Ovary (tissue), 9 donors: ENCODE results near the gene RNASE11. TPM values are rescaled to one million over a fixed set of nuclear protein-coding genes. Genes with fewer than 3 reads are reported as not detected.
"Not testable (repeated sequence)": the region's sequence is repeated elsewhere in the genome, so short reads cannot be mapped to it uniquely, and the experiment has no call there.

Source experiments
- DNase-seq, 5 donors: peaks; one replicate each; pipeline ENCODE4 v3.0.0-alpha.2; 2019 to 2020
- H3K27ac ChIP-seq, 2 donors: fragments of 200-600 bp; one replicate each; pipeline versions ENCODE4 v1.5.1 to v1.8.0; 2019 to 2022
- H3K27me3 ChIP-seq: fragments of 200-600 bp; one replicate; pipeline ENCODE4 v1.8.0; 2022
- H3K36me3 ChIP-seq: fragments of 200-600 bp; sonication (generic); one replicate; pipeline ENCODE4 v1.5.1; 2019
- H3K4me1 ChIP-seq: one replicate; pipeline ENCODE4 v1.8.1; 2013; ENCODE audit warnings: mild to moderate bottlenecking, moderate library complexity; ENCODE audit not compliant: insufficient read depth
- H3K4me3 ChIP-seq: fragments of 200-600 bp; sonication (generic); one replicate; pipeline ENCODE4 v1.5.1; 2017
- H3K9me3 ChIP-seq, 2 donors: fragments of 200-600 bp in 1 of 2; sonication (generic) in 1 of 2; one replicate each; pipeline versions ENCODE4 v1.5.1 to v1.8.1; 2013 to 2019; ENCODE audit warnings: mild to moderate bottlenecking in 1 of 2, moderate library complexity in 1 of 2
- EP300 ChIP-seq: sonication (generic); formaldehyde crosslinking; IDR thresholded peaks from one replicate; pipeline ENCODE4 v1.6.1; 2017; ENCODE audit warnings: antibody characterized with exemption
- POLR2A ChIP-seq: fragments of 450-650 bp; IDR thresholded peaks from one replicate; pipeline ENCODE4 v1.6.1; 2017; ENCODE audit warnings: antibody characterized with exemption, mild to moderate bottlenecking, moderate library complexity
- WGBS, 3 donors: extraction: QIAGEN DNeasy Blood & Tissue Kit in 1 of 3; methylation state at CpG; one replicate each; pipeline versions ENCODE4 v1.1.5 to v1.1.7; 2013 to 2017; 5-methylcytosine and 5-hydroxymethylcytosine counted together
- intact Hi-C, 4 donors: fragments of 100-400 bp; cut with DNase I; formaldehyde crosslinking; loops; one replicate each; pipeline versions ENCODE4 v1.11.0 to v1.15.1; 2022 to 2023
- polyA plus RNA-seq, 2 donors: library from polyadenylated mRNA; stranded (reverse); fragments of 200-250 nt in 1 of 2; fragments of 350-450 nt in 1 of 2; fragmentation: Illumina TruSeq in 1 of 2; extraction: RNeasy Lipid Tissue Mini Kit (QIAGEN cat#74804) in 1 of 2; gene quantifications; one replicate each; pipeline ENCODE4 v1.2.3, GENCODE V29; 2013 to 2014
- total RNA-seq, 7 donors: library from RNA; depleted of rRNA in 2 of 7; stranded (reverse); fragments of >200 nt in 2 of 7; fragmentation: NEBNext Ultra II Directional in 3 of 7; extraction: Animal tissue kit (Norgen Biotek cat#: 25700) in 3 of 7; gene quantifications; one replicate each; pipeline versions ENCODE4 v1.1.0 to v1.2.4, GENCODE V29; 2016 to 2023
- TF ChIP-seq, protein P1 (sequence below), 3 donors: fragments of 450-650 bp in 2 of 3; fragments of 200-600 bp in 1 of 3; IDR thresholded peaks; one replicate each; pipeline versions ENCODE4 v1.5.1 to v1.8.0; 2016 to 2022; ENCODE audit warnings: antibody characterized with exemption in 3 of 3, mild to moderate bottlenecking in 1 of 3
- donor health status: DM: no; HTN: no; CAD: no; lungs with moderate emphysema.
- donor health status: DM: no; HTN: no; CAD: no.
- donor health status: Bipolar disorder and iron deficiency.
- donor health status: DM: yes; HTN: yes; CAD: no.
- donor health status: DM: no; HTN: no; CAD: no.
- donor health status: DM: yes; HTN: yes; CAD: no.

RNASE11 gene
- total and polyA plus RNA-seq, 9 donors, result 0.28 TPM; not detected in 8

DNA sequence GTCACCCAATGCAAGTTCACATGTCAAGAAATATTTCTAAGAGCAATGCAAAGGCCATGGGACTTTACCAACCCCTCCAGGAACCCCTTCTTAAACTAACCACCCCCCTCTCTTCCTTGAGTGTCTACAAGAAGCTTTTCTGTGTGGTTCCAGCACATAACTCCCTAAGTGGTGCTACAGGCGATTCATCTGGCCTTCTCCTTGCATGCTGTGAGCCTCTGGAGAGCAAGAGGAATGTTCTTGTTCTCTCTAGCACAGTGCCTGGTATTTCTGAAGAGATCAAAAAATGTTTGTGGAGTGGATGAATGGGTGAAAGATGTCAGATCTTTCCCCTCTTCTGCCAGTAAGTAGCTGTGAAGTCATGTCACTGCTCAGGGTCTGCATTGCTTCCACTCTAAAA is 9.3 kb upstream of the RNASE11 start:
- TF ChIP-seq, protein P1, sequence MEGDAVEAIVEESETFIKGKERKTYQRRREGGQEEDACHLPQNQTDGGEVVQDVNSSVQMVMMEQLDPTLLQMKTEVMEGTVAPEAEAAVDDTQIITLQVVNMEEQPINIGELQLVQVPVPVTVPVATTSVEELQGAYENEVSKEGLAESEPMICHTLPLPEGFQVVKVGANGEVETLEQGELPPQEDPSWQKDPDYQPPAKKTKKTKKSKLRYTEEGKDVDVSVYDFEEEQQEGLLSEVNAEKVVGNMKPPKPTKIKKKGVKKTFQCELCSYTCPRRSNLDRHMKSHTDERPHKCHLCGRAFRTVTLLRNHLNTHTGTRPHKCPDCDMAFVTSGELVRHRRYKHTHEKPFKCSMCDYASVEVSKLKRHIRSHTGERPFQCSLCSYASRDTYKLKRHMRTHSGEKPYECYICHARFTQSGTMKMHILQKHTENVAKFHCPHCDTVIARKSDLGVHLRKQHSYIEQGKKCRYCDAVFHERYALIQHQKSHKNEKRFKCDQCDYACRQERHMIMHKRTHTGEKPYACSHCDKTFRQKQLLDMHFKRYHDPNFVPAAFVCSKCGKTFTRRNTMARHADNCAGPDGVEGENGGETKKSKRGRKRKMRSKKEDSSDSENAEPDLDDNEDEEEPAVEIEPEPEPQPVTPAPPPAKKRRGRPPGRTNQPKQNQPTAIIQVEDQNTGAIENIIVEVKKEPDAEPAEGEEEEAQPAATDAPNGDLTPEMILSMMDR (IDR thresholded peaks at IDR 0.05), result no peak
- no peak for TF ChIP-seq POLR2A
- TF ChIP-seq EP300, result no peak
- Histone ChIP-seq H3K27me3 (no peaks in the 10 kb centered on the region), H3K9me3 (no peaks in the 10 kb centered on the region), H3K36me3 (no peaks in the 10 kb centered on the region), H3K4me3 (no peak overlapping the region), H3K4me1 (no peaks in the 10 kb centered on the region), H3K27ac (no peak overlapping the region)
- DNase-seq, result no peak
- WGBS, 3 donors, result 54 to 82% (median 71%) methylated on average over 1 of the region's 1 CpG
- intact Hi-C loops, result no loop called here

- H3K9me3 ChIP-seq, H3K36me3 ChIP-seq, H3K4me1 ChIP-seq, H3K4me3 ChIP-seq, H3K27ac ChIP-seq, DNase-seq, H3K27me3 ChIP-seq, intact Hi-C loops: not testable (repeated sequence)
- 93 to 96% (median 94%) methylated on average over 3 of the region's 3 CpGs for WGBS, 3 donors
These were observed 7.9 kb upstream of the RNASE11 start for GRCh38 chr14:20595726-20596125.

DNA sequence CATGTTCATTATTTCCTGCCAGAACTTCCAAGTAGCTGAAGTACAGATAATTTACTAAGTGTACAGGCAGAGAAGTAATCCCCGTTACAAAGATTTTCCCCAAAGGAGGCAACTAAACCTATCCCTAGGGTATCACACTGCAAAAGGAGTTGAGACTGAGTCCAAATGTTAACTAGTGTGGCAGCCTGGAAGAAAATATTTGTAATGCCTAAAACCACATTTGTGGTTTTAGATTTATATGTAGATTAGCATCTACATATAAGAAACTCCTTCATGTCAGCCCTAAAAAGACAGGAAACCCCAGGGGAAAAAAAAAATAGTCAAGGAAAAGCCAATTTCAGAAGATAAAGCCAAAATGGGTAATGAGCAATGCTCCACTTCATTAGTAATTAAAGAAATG is 4.8 kb upstream of the RNASE11 start:
- no peak for DNase-seq
- WGBS, 3 donors, result 42 to 47% (median 44%) methylated on average over 1 of the region's 1 CpG
- H3K4me1 ChIP-seq, result no peaks in the 10 kb centered on the region
- no peak overlapping the region for H3K27ac ChIP-seq
- TF ChIP-seq EP300, result no peak
- TF ChIP-seq POLR2A, result no peak
- TF ChIP-seq, protein P1 (IDR thresholded peaks at IDR 0.05), result no peak
- no peaks in the 10 kb centered on the region for H3K36me3 ChIP-seq
- intact Hi-C loops, result no loop called here
- no peaks in the 10 kb centered on the region for H3K27me3 ChIP-seq
- no peak overlapping the region for H3K4me3 ChIP-seq
- H3K9me3 ChIP-seq, result no peaks in the 10 kb centered on the region

DNA sequence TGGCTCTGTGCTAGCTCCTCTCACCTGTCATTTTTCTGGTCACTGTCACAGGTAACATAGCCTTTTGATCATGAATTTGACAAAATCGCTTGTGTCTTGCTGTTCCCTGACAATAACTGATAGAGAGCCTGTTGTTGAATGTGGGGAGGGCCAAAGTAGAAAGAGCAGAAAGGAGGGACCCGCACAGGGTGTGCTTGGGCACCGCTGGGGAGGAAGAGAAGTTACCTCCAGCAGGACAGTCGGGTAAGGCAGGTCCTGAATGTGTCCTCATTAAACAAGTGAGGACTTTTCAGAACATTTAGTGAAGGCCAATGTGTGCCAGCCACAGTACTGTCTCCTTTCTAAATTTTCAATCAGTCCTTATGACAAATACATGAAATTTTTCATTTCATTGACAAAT is 3.4 kb upstream of the RNASE11 start, which contains the start of gene RNASE12:
TSS of gene RNASE12 (minus strand) at position 142 of the 400 bp plus-strand sequence. CDS start 653 bp downstream, outside the sequence.
- Histone ChIP-seq H3K27me3 (no peaks in the 10 kb centered on the region), H3K4me1 (no peaks in the 10 kb centered on the region), H3K4me3 (no peak within 1 kb of the TSS), H3K36me3 (no peaks in the 10 kb centered on the region), H3K9me3 (no peaks in the 10 kb centered on the region), H3K27ac (no peak within 1 kb of the TSS)
- TF ChIP-seq EP300 (no peak), POLR2A (no peak)
- TF ChIP-seq, protein P1 (IDR thresholded peaks at IDR 0.05), result no peak
- no peak for DNase-seq
- WGBS, 3 donors, result 72 to 81% (median 77%) methylated on average over 4 of the region's 4 CpGs
- intact Hi-C loops, result no loop called here

- Histone ChIP-seq H3K4me1 (no peaks in the 10 kb centered on the region), H3K9me3 (no peaks in the 10 kb centered on the region), H3K36me3 (no peaks in the 10 kb centered on the region), H3K4me3 (no peak overlapping the region), H3K27ac (no peak overlapping the region), H3K27me3 (no peaks in the 10 kb centered on the region)
- 71 to 75% (median 71%) methylated on average over 5 of the region's 5 CpGs for WGBS, 3 donors
- no peak for TF ChIP-seq POLR2A
- TF ChIP-seq, protein P1 (IDR thresholded peaks at IDR 0.05), result no peak
- TF ChIP-seq EP300, result no peak
- intact Hi-C loops, result no loop called here
- DNase-seq, result no peak
These were observed 3.9 kb downstream of the RNASE11 start for GRCh38 chr14:20583908-20584307.
